DMS 273 (cell line): ENCODE data around the gene CAST.
"Not testable (repeated sequence)": the region's sequence is repeated elsewhere in the genome, so short reads cannot be mapped to it uniquely, and the experiment has no call there.

Experiments used
- DNase-seq: peaks from one replicate; lab custom pipeline; 2025; ENCODE audit not compliant: unreplicated experiment; lab: John Stamatoyannopoulos, UW

CAST gene

GRCh38 chr5:96743805-96744204 is 81.6 kb downstream of the CAST start:
- no peak for DNase-seq

DNA sequence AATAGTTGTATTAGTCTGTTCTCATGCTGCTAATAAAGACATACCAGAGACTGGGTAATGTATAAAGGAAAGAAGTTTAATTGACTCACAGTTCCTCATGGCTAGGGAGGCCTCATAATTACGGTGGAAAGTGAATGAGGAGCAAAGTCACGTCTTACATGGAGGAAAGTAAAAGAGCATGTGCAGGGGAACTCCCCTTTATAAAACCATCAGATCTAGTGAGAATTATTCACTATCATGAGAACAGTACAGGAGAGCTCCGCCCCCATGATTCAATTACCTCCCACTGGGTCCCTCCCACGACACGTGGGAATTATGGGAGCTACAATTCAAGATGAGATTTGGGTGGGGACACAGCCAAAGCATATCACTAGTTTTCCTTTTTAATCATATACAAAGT is 82.0 kb downstream of the CAST start:
- not testable (repeated sequence) for DNase-seq

DNA sequence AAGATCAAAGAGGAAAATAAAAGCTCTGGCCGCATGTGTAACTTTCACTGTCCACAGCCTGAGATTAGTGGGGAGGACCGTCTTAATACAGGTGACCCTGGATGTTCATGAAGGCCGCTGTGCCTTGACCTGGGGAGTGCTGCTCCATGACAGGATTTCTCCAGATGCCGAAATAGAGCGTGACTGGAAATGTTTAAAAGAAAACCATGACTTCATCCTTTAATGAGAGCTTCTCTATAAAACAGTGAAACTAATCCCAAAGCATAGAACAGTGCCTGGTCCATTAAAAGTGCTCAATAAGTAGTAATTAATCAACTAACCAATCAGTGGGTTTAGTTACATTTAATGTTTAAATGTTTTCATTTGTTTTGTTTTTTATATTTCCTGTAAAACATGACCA is 82.8 kb downstream of the CAST start:
- no peak for DNase-seq

DNA sequence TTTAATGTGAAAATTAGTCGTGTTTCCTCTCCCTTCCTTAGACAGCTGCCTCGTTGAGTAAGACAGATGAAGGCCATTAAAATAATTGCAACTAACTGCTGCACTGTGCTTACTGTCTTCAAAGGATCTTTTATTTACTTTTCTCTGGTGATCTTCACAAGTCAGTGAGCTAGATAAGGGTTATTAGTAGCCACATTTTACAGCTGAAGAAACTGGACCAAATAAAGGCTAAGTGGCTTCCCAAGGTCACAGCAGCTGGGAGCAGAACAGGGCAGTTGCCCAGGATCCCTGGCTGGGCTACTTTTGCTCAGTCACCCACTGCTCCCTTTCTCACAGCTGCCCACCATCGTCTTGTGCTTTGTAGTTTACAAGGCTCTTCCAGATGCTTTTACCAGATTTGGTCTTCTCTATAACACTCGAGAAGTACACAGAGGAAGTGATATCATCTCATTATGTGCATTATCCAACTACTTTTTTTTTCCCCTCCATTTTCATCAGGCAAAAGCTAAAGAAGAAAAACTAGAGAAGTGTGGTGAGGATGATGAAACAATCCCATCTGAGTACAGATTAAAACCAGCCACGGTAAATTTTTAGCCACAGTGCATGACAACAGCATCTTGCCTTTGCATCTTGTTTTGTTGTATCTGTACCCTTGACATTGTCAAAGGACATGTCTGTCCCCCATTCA is 83.8 kb downstream of the CAST start:
- peak; percentile 61 for DNase-seq

DNA sequence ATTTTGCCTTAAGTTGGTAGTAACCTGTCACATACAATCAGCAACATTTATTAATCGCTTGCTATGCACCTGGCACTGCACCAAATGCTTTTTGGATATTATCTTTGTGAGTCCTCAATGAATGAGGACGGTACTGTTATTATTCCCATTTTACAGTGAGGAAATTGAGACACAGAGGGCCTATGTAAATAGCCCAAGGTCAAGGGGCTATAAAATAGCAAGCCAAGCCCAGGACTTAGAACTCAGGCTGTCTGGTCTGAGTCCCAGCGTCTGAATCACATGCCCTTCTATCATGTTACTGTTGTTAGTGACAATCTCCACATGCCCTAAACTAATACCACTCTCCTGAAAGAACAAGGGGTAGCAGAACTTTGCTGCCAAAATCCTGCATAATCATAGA is 85.5 kb downstream of the CAST start:
- no peak for DNase-seq

DNA sequence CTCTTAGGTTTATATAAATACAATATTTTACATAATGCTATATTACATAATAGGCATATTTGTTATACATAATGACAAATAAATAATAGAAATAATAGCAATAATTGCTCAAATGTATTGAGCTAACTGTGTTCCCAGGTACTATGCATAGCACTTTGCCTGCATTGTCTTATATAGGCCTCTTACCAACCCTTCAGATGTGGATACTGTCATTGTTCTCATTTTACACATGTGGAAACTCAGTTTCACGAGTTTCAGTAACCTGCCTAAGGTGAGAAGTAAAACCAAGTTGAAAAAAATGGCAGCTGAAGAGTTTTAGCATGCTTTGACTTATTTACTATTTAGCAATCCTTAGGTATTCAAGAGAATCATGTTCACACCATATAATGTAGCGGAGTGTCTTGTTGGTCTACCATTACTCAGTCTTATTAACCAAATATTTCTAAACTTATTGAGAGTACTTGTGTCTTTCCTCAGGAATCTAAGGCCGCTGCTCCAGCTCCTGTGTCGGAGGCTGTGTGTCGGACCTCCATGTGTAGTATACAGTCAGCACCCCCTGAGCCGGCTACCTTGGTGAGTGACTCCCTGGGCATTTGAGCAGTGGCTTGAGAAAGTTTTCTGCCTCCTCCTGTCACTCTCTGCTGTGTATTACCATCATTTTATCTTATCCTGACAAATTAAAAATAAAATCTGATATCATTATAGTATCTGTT is 88.1 kb downstream of the CAST start:
- no peak for DNase-seq

DNA sequence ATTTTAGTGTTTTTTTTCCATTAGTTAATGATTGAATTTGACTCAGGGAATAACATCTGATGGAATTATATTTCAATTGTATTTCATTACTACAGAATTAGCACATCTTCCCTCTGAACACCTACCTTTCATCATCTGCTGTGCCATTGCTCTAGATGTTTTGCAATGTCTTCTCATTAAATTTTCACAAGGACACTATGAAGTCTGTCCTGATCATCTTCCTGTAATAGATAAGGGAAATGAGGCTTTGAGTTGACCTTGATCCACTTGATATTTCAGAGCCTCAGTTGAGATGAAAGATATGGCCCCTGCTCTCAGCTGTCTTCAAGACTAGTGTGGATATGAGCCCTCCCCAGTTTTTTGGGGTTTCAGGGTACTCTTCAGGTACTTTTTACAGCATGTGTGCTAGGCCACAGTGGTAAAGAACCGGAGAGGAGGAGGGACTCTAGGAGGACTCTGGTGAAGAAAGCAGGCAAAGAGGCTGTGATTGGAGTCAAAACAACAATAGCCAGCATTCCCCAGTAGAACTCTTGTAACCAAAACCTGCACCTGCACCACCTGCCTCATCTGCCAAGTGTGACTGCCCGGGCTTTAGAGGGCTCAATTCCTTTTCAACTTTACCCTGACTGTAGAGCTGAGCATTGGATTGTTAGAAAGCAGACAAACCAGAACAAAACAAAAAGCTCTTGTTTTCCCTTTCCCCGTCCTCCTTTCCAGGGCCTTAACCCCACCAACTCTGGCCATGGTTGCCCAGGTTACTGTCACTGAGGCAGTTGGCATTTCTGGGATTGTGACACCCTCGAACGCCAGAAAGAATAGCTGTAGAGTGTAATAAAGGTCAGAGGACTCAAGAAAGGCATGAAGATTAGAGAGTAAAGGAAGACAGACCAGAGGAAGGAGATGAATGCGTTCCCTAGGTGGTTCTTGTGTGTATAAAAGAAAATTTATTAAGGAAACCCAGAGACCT is 89.3 kb downstream of the CAST start:
- no peak for DNase-seq

GRCh38 chr5:96752341-96753016 is 90.3 kb downstream of the CAST start:
- peak; percentile 85 for DNase-seq

GRCh38 chr5:96753017-96753397 is 90.8 kb downstream of the CAST start:
- DNase-seq, result no peak

DNA sequence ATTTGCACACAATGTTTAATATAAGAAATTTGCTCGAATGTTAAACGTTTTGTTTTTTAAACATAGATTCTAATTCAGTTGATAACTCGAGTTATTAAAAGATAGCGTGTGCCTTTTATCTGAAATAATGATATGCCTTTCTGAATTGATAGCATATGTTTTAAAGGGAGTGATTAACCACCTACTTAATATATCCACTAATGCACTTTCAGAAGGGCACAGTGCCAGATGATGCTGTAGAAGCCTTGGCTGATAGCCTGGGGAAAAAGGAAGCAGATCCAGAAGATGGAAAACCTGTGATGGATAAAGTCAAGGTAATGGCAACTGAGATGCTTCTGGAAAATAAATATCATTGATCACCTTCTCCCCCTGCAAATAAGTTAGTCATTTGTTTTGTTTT is 91.7 kb downstream of the CAST start:
- DNase-seq, result peak; percentile 45

DNA sequence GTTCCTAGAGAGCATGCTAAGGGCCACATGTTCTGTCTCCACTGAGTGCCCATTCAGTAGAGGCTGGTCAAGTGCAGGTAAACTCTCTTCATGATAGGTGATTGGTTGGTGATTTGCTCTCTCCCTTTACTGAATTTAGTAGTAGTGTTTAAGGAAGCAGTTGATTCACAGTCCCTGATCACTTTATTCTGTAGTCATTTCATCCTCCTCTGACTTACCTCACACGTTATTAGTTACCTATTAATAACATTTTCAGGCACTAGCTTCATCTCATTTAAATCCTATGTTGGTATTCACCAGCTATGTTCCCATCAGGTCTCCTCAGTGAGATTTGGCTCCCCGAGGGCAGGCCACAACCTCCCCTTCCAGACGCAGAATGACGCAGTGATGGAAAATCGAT is 93.7 kb downstream of the CAST start:
- DNase-seq, result no peak

GRCh38 chr5:96756985-96757384 is 94.8 kb downstream of the CAST start:
- no peak for DNase-seq

DNA sequence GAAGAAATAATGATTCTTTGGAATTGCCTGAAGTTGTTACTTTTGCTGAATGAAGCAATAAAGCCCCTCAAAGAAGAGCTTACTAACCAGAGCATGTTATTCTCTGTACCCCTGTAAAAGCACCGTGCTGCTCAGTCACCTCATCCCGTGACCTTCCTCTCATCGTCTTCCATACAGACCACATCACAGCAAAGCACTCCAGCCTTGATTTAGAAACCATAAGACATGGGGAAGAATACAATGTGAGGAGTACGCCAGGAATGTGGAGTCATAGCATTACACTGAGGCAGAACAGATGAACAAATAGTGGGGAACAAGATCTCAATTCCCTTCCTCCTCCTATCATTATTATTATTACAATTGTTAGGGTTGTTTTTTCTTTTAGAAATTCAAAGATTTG is 96.4 kb downstream of the CAST start:
- DNase-seq, result no peak

- no peak for DNase-seq
Observed at GRCh38 chr5:96761618-96762017, 99.4 kb downstream of the CAST start.

GRCh38 chr5:96763026-96763425 is 100.8 kb downstream of the CAST start:
- no peak for DNase-seq

DNA sequence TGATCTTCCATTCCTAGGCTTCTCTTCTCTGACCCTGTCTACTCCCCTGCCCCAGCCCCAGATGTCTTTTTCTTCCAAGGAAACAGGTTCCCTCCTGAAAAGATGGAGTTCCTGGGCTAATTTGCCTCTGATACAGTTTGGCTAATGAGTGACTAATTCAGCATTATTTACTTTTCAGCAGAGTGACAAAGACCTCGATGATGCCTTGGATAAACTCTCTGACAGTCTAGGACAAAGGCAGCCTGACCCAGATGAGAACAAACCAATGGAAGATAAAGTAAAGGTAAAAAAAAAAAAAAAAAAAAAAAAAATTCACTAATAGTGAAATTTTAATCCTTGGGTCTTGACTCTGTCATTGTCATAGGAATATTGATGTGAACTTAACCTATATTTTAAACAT is 102.9 kb downstream of the CAST start:
- no peak for DNase-seq

GRCh38 chr5:96768708-96769251 is 106.6 kb downstream of the CAST start:
- no peak for DNase-seq

DNA sequence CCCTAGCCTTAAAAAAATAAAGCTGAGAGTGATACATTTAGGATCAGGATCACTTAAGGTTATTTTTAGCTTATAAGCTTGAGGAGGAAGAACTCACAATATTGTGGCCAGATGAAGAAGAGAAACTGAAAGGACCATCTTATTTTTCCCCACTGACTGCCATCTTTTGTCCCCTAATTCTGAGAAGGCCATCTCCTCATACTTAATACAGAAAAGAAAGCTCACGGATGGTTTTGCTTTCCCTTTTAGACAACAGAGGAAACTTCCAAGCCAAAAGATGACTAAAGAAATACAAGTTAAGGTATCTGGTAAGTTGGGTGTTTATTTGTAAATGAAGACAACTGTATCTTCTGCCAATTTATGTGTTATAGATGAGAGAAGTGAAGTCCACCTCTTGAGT is 109.2 kb downstream of the CAST start:
- DNase-seq, result no peak

DNA sequence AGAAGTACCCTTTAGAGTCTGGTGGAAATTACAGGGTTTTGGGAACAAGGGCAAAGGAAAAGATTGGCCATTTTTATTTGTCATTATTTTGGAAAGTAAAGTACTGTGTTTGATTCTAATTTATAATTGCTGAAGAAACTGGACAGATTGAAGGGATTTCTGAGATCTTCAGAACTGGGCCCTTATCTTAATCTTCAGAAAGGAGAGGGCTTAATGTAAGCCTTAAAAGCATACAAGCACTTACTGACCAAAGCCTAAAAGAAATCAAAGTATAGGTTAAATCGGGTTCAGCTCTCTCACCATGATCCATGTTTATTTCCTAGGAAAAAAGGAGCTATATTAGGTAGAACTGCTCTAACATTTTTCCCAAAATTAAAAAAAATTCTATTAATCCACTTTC is 109.9 kb downstream of the CAST start:
- no peak for DNase-seq

DNA sequence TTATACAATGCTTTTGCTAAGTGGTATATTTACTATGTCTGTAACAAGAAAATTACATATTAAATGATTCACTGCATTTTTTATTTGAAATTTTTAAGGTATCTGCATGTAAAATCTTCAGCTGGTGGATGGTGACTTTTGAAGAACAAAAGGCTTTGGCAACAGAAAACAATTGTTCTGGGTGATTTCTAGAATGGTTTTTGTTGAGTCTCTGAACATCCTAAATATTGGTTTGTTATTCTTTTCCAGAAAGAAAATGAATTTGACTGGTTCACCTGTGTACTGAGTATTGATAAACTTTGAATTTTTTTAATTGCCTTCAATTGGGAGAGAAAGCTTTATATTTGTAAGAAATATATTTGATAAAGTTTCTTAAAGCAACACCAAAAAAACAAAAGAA is 110.4 kb downstream of the CAST start:
- no peak for DNase-seq

DNA sequence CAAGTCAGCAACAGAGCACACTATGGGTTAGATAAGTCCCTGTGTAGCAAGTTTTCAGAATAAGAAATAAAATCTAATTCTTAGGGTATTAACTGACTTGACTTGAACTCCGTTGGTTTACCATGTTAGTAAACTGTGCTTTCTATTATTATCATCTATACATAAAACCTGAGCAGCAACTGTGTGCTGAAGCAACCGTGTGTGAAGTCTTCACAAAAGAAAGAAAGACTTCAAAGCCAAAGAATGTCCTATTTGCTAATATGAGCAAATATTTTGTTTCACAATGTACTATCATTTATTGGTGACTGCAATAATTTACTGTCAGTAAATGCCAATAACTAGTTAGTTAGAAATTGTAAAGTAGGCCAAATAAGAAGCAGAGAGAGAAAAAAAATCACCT is 112.9 kb downstream of the CAST start:
- DNase-seq, result no peak
